GM12875 (cell line): Measurements from ENCODE around the gene GPS1.

ENCODE experiments used
- H3K4me3 ChIP-seq: one replicate; pipeline ENCODE4 v1.5.1; 2011; ENCODE audit warnings: low read depth, low read length, control low read depth
- CTCF ChIP-seq: IDR thresholded peaks from 2 replicates; pipeline ENCODE4 v1.5.1; 2011; ENCODE audit warnings: low read depth, mild to moderate bottlenecking, control low read depth, inconsistent platforms, low read length, moderate library complexity, borderline replicate concordance; ENCODE audit not compliant: insufficient read depth

The GPS1 gene

DNA sequence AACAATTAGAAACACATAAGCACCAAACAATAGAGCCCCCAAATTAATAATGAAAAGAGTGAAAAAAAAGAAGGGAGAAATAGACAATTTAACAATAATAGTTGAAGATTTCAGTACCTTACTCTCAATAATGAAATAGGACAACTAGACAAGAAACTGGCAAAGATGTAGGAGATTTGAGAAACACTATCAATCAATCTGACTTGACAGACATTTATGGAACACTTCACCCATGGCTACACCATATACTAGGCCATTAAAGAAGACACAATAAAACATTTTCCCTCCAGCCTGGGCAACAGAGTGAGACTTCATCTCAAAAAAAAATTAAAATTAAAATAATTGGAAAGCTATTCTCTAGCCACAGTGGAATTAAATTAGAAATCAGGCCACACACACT, 18.9 kb downstream of the GPS1 start:
- no peak overlapping the region for H3K4me3 ChIP-seq
- TF ChIP-seq CTCF = no peak

- no peak overlapping the region for H3K4me3 ChIP-seq
- no peak for TF ChIP-seq CTCF
Observed at GRCh38 chr17:82072827-82073226, 21.1 kb downstream of the GPS1 start.

DNA sequence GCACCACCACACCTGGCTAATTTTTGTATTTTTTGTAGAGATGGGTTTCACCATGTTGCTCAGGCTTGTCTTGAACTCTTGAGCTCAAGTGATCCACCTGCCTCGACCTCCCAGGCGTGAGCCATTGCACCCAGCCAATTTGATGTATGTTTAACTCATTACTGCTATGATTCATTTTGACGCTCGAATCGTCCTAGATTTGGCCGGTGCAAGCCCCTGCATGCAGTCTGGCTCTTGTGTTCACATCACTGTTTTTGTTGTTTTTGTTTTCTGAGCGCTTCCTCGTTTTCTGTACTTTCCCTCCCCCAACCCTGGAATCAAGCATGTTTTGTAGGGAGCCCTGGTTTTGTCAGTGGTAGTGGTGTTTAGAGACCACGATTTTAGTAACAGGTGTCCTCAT, 21.7 kb downstream of the GPS1 start:
- TF ChIP-seq CTCF = no peak
- no peak overlapping the region for H3K4me3 ChIP-seq

GRCh38 chr17:82076018-82076784, 24.5 kb downstream of the GPS1 start:
- no peak for TF ChIP-seq CTCF

GRCh38 chr17:82076785-82077591, 25.3 kb downstream of the GPS1 start:
- no peak for TF ChIP-seq CTCF
- no peak overlapping the region for H3K4me3 ChIP-seq

More at GRCh38 chr17:82076018-82076784, 24.5 kb downstream of the GPS1 start:
- no peak overlapping the region for H3K4me3 ChIP-seq

GRCh38 chr17:82077617-82078358, 26.1 kb downstream of the GPS1 start:
- H3K4me3 ChIP-seq = no peak overlapping the region

More at GRCh38 chr17:82077617-82078358, 26.1 kb downstream of the GPS1 start:
- no peak for TF ChIP-seq CTCF
